Gastrocnemius medialis (tissue), 4 donors: ENCODE measurements around the gene CENPN.

Source experiments
- CTCF ChIP-seq, 5 experiments: fragments of 450-650 bp in 3 of 5; fragments of 200-600 bp in 2 of 5; sonication (generic) in 2 of 5; IDR thresholded peaks in 4 of 5; conservative IDR thresholded peaks in 1 of 5; 1 replicate in 4 of 5; 2 replicates in 1 of 5; pipeline ENCODE4 v1.5.1; 2016 to 2019; ENCODE audit warnings: antibody characterized with exemption in 5 of 5, mild to moderate bottlenecking in 3 of 5, moderate library complexity in 3 of 5
- POLR2A ChIP-seq, 2 donors: fragments of 450-650 bp; IDR thresholded peaks; one replicate each; pipeline ENCODE4 v1.6.1; 2017; ENCODE audit warnings: antibody characterized with exemption in 2 of 2, mild to moderate bottlenecking in 2 of 2, moderate library complexity in 2 of 2

DNA sequence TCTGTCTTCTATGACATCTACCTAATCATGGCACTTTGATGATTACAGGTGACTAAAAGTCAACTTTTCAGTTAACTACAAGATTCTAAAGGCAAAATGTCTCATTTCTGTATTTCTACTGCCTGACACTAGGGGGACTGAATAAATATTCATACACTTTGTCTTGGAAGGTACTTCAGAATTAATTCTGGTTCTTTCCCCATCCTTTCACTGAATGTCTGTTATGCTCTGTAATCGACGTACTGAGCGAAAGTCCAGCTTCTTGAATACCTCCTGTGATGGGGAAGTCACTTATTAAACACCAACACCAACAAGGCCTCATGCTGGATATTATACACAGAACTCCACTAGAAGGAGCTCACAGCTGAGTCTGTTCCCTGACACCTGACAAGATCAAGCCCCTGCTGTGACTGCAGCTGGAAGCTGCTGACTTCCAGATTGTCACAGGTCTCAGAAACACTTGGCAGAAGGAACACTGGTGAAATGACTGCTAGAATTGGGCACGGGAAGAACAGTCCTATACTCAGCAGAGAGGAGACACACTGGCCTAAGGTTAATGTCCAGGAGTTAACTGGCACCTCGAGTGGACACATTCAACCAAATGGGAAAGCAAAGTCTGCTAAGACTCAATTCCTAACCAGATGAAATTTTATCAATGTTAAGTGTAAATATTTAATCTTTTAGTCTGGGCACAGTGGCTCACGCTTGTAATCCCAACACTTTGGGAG lies 32.2 kb upstream of the CENPN start:
- TF ChIP-seq POLR2A (IDR thresholded peaks at IDR 0.05) (no peak), CTCF (IDR thresholded peaks at IDR 0.05 in 4 of 5, conservative IDR thresholded peaks at IDR 0.05 in 1 of 5) (no peak)
